Fibroblast of mammary gland (primary cell): ENCODE results near the gene CCT3.
"Not testable (repeated sequence)": the region's sequence is repeated elsewhere in the genome, so short reads cannot be mapped to it uniquely, and the experiment has no call there.

Experiments
- DNase-seq: peaks from one replicate; pipeline ENCODE4 v3.0.0-alpha.2; 2010; ENCODE audit warnings: low read depth
- H3K4me3 ChIP-seq: 2 replicates; pipeline ENCODE4 v1.5.1; 2011; ENCODE audit warnings: low read depth, mild to moderate bottlenecking, low read length, moderate library complexity; ENCODE audit not compliant: control insufficient read depth
- TF ChIP-seq, protein P1 (sequence below): conservative IDR thresholded peaks from 2 replicates; pipeline ENCODE4 v1.5.1; 2011; ENCODE audit warnings: low read depth, low read length, inconsistent platforms; ENCODE audit not compliant: control insufficient read depth, insufficient read depth

CCT3 gene

GRCh38 chr1:156359249-156359648, 21.2 kb upstream of the CCT3 start:
- no peak for DNase-seq
- TF ChIP-seq, protein P1, sequence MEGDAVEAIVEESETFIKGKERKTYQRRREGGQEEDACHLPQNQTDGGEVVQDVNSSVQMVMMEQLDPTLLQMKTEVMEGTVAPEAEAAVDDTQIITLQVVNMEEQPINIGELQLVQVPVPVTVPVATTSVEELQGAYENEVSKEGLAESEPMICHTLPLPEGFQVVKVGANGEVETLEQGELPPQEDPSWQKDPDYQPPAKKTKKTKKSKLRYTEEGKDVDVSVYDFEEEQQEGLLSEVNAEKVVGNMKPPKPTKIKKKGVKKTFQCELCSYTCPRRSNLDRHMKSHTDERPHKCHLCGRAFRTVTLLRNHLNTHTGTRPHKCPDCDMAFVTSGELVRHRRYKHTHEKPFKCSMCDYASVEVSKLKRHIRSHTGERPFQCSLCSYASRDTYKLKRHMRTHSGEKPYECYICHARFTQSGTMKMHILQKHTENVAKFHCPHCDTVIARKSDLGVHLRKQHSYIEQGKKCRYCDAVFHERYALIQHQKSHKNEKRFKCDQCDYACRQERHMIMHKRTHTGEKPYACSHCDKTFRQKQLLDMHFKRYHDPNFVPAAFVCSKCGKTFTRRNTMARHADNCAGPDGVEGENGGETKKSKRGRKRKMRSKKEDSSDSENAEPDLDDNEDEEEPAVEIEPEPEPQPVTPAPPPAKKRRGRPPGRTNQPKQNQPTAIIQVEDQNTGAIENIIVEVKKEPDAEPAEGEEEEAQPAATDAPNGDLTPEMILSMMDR, result no peak
- H3K4me3 ChIP-seq, result no peak overlapping the region

DNA sequence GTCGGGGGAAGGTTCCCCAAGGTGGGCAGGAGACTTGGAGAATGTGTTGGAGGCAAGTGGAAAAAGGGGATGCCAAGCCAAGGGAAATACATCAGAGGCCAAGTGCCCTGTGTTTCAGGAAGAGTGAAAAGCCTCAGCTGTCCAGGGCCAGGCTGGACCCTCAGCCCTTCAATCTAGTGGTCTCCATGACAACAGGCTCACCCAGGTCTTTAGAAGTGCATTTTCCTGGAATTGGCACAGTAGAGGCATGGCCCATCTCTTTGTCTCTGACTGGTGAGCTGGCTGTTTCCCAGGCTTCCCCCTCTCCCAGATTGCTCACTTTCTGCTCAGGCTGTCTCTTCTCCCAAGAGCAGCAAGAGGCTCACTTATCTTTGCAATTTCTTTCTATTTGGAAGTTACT, 20.5 kb upstream of the CCT3 start:
- no peak overlapping the region for H3K4me3 ChIP-seq
- TF ChIP-seq, protein P1, result no peak
- no peak for DNase-seq

- TF ChIP-seq, protein P1, result no peak
- no peak overlapping the region for H3K4me3 ChIP-seq
These were observed 19.9 kb upstream of the CCT3 start for GRCh38 chr1:156357977-156358376.

DNA sequence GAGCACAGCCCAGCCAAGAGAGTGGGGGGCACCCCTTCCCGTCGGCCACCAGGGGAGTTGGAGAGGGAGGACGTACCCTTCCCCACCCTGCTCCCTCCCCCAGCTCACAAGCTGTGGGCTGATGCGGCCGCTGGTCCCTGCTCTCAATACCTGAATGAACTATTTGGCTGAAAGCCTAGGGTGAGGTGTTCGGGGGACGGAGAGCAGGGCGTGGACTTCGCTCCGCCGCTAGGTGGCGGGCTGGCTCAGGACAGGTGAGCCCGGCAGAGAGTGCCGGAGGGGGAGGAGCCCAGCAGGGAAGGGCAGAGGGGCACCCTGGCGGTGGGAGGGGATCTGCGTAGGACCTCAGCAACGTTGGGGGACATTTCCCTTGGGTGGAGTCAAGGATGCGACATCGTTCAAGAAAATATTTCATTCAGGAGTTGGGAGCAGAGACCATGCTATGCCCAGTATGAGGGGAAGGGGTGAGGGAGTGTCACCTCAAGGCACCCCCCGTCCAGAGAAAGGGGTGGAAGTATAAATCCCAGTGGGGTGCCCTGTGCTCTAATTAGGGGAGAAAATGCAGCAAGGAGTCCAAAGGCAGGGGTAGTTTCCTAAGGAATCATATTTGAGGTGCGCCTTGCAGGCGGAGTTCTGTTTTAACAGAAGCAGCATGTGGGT, 18.9 kb upstream of the CCT3 start:
- no peak for DNase-seq
- TF ChIP-seq, protein P1, result peak; percentile 28
- no peak overlapping the region for H3K4me3 ChIP-seq

More at GRCh38 chr1:156357977-156358376, 19.9 kb upstream of the CCT3 start:
- no peak for DNase-seq

- no peak overlapping the region for H3K4me3 ChIP-seq
- no peak for DNase-seq
- TF ChIP-seq, protein P1, result no peak
These were observed 18.3 kb upstream of the CCT3 start for GRCh38 chr1:156356262-156356874.

DNA sequence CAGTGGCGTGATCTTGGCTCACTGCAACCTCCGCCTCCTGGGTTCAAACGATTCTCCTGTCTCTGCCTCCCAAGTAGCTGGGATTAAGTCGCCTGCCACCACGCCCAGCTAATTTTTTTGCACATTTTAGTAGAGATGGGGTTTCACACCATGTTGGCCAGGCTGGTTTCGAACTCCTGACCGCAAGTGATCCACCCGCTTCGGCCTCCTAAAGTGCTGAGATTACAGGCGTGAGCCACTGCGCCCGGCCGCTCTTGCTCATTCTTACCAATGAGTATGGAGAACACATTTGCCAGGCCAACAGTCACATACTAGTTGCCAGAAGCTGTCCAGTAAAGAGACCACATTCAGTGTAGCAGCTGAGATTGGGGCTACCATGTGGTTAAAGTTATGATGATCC, 14.4 kb upstream of the CCT3 start:
- H3K4me3 ChIP-seq, DNase-seq: not testable (repeated sequence)

DNA sequence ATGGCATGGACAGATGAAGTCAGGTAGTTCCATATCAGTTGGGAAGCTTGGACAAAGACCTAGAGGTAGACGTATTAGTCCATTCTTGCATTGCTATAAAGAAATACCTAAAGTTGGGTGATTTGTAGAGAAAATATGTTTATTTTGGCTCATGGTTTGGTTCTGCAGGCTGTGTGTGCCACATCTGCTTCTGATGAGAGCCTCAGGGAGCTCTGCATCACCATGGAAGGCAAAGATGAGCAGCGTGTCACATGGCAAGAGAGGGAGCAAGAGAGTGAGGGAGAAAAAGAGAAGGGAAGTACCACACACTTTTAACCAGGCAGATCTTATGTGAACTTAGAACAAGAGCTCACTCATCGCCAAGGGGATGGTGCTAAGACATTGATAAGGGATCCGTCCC, 9.2 kb upstream of the CCT3 start:
- TF ChIP-seq, protein P1, result no peak
- DNase-seq, result peak; percentile 92
- no peak overlapping the region for H3K4me3 ChIP-seq
